ENCODE results near the gene IMPACT.

IMPACT gene

DNA sequence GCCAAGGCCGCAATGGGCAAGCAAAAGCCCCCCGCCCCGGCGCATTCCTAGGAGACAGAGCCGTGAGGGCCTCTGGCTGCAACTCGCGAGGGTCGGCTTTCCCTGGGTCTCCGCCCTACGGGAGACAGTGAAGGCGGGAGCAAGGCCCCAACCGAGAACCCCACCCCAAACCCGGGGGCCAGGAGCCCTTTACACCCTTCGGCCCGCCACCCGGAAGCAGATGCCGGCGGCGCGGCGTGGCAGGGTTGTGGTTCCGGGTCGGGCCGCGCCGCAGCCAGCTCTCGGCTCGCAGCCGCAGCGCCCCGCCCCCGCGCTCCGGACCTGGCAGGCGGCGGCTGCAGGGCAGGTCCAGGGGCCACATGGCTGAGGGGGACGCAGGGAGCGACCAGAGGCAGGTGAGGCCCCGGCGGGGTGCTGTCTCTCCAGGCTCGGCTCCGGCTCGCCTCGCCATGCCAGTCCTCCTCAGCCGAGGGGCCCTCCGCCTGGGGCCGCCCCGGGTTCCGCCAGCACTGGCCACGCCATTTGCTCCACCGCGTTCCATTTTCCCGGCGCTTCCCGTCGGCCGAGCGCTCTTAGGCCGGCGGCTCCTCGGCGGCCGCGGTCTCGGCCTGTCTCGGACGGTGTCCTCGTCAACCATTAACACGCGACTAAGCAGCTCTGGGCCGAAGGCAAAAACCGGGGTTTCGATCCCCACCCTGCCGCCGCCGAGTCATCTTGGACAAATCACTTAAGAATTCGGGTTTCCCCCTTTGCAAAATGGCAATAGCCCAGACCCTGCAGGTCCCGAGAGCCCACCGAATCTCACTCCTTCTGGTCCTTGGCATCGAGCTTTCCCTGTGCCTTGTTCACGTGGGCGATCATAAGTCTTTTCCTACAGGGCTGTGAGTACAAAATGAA, at the start of gene IMPACT:
IMPACT (plus strand) TSS at position 273 of the 897 bp plus-strand sequence; CDS start at position 360, 87 bp downstream.
- Mint-ChIP-seq H3K36me3 (peaks cover 28% of the 10 kb centered on the region), H3K27ac (peak within 1 kb of the TSS; percentile 89), H3K4me1 (ENCODE audit: low read depth) (peaks cover 19% of the 10 kb centered on the region), H3K4me3 (peak within 1 kb of the TSS; percentile 88), H3K27me3 (peaks cover 16% of the 10 kb centered on the region), H3K9me3 (ENCODE audit: low read depth) (peaks cover 4% of the 10 kb centered on the region)

DNA sequence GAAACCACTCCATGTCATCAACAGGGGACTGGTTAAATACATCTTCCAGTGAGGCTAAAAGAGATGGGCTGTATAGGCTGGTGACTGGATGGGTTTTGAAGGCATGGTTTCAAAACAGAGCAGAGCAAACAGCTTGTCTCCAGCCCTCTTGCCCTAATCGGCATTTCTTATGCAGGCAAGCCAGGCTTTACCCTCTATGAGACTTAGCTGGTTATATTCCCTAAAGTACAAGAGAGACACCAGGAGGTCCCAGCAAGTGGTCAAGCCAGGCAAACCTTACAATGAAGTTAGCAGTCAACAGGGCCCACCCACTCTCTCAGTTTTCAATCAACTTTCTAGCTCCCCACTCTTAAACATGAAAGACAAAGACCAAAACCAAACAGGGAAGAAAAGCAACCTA, 47.9 kb upstream of the IMPACT start:
- H3K36me3 Mint-ChIP-seq = peaks cover 4% of the 10 kb centered on the region
- H3K9me3 Mint-ChIP-seq (ENCODE audit: low read depth) = no peaks in the 10 kb centered on the region
- no peaks in the 10 kb centered on the region for H3K4me1 Mint-ChIP-seq (ENCODE audit: low read depth)
- H3K27me3 Mint-ChIP-seq = peaks cover 2% of the 10 kb centered on the region
- H3K4me3 Mint-ChIP-seq = no peak overlapping the region
- H3K27ac Mint-ChIP-seq = no peak overlapping the region

DNA sequence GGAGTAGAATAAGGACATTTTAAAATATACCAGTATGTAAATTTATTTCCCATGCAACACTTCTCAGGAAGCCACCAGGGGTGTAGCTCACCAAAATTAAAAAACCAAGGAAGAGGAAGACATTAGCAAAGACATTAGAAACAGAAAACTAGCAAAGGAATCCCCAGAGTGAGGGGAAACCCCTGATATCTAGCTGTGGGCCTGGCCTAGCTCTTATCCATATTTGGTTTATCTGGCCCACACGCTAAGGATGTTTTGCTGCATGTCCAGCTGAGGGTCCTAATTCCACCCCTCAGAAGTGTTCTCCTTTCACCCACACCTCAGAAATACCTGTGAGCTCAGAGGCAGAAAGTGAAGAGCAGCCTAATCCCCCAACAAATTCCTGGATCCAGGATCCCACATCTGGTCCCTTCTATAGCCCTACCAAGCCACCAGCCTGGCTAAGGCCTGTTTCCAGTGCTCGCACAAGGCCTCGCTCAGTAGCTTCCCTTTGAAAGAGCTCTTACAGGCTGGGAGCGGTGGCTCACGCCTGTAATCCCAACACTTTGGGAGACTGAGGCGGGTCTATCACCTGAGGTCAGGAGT, 46.2 kb upstream of the IMPACT start:
- Mint-ChIP-seq H3K36me3 (peaks cover 7% of the 10 kb centered on the region), H3K4me1 (ENCODE audit: low read depth) (no peaks in the 10 kb centered on the region), H3K9me3 (ENCODE audit: low read depth) (no peaks in the 10 kb centered on the region), H3K27me3 (peaks cover 2% of the 10 kb centered on the region), H3K4me3 (no peak overlapping the region), H3K27ac (no peak overlapping the region)

- no peak overlapping the region for H3K27ac Mint-ChIP-seq
- no peaks in the 10 kb centered on the region for H3K4me1 Mint-ChIP-seq (ENCODE audit: low read depth)
- peaks cover 2% of the 10 kb centered on the region for H3K27me3 Mint-ChIP-seq
- no peaks in the 10 kb centered on the region for H3K9me3 Mint-ChIP-seq (ENCODE audit: low read depth)
- peaks cover 4% of the 10 kb centered on the region for H3K36me3 Mint-ChIP-seq
- H3K4me3 Mint-ChIP-seq = no peak overlapping the region
Observed at GRCh38 chr18:24381126-24381525, 45.3 kb upstream of the IMPACT start.

GRCh38 chr18:24386681-24387080, 39.8 kb upstream of the IMPACT start:
- Mint-ChIP-seq H3K27ac (no peak overlapping the region), H3K9me3 (ENCODE audit: low read depth) (no peaks in the 10 kb centered on the region), H3K4me1 (ENCODE audit: low read depth) (no peaks in the 10 kb centered on the region), H3K27me3 (no peaks in the 10 kb centered on the region), H3K4me3 (no peak overlapping the region), H3K36me3 (peaks cover 4% of the 10 kb centered on the region)

DNA sequence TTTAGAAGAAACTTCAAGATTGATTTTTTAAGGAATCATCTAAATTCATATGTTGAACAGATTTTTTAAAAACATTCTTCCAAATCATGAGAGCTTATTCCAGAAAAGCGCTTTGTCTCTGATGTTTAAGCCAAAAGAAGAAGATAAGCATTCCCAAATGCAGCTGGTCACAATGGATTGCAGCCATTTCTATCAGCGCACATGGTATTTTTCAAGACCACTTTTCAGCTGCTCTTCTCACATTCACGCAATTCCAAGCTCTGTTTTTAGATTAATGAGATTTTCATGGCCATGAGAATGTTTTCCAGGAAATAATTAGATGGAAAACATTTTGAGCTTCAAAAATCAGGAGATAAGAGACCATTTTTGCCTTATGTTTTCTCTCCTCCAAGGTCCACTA, 37.5 kb upstream of the IMPACT start:
- no peak overlapping the region for H3K4me3 Mint-ChIP-seq
- no peaks in the 10 kb centered on the region for H3K9me3 Mint-ChIP-seq (ENCODE audit: low read depth)
- peaks cover 1% of the 10 kb centered on the region for H3K36me3 Mint-ChIP-seq
- no peak overlapping the region for H3K27ac Mint-ChIP-seq
- H3K27me3 Mint-ChIP-seq = no peaks in the 10 kb centered on the region
- no peaks in the 10 kb centered on the region for H3K4me1 Mint-ChIP-seq (ENCODE audit: low read depth)

DNA sequence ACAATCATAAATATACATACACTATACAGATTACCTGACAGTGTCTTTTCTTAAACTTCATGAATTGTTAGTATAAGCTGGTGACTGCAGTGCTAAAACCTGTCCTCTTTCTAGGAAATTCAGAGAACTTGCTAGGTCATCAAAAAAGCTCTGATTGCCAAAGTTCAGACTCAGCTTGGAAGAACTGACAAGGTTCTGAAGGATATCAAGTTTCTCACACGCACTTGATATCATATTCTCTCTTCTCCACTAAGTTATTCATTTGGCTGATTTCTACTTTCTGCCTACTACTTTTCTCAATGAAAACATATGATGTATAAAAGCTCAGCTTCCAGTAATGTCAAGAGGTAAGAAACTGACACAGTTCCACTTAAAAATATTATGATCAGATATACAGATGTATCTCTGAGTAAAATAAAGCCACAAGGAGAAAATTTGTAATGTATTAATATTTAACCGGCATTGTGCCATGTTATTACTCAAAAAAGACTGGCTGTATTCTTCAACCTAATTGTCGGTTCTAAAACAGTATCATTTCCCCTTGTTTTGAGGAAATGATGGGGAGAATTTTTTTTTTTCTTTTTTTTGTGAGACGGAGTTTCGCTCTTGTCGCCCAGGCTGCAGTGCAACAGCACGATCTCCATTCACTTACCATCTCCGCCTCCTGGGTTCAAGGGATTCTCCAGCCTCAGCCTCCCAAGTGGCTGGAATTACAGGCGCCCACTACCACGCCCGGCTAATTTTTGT, 31.2 kb upstream of the IMPACT start:
- Mint-ChIP-seq H3K36me3 (no peaks in the 10 kb centered on the region), H3K27ac (no peak overlapping the region), H3K4me1 (ENCODE audit: low read depth) (peaks cover 18% of the 10 kb centered on the region), H3K4me3 (peak overlapping the region; percentile 27), H3K9me3 (ENCODE audit: low read depth) (no peaks in the 10 kb centered on the region), H3K27me3 (peaks cover 3% of the 10 kb centered on the region)

DNA sequence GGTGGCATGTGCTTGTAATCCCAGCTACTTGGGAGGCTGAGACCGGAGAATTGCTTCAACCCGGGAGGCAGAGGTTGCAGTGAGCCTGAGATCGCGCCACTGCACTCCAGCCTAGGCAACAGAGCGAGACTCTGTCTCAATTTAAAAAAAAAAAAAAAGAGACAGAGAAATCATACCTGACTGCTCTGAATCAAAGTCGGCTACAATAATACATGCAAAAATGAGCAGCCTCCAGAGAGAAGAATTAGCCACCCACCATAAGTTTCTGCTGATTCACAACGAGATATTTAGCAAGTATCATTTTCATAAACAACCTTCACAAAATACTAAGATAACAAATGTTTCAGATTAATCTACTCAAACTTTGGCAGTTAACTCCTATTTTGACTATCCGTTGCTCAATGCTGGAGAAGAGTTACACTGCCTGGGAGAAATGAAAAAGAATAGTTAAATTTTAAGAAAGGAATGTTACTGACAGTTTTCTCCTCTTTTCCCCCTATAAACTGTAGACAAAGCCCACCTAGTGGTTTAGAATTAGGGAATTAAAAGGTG, 30.3 kb upstream of the IMPACT start:
- Mint-ChIP-seq H3K4me3 (peak overlapping the region; percentile 17), H3K27me3 (peaks cover 6% of the 10 kb centered on the region)

GRCh38 chr18:24397131-24397693, 29.3 kb upstream of the IMPACT start:
- Mint-ChIP-seq H3K27me3 (peaks cover 6% of the 10 kb centered on the region), H3K27ac (peak overlapping the region; percentile 64), H3K4me1 (ENCODE audit: low read depth) (peaks cover 21% of the 10 kb centered on the region), H3K9me3 (ENCODE audit: low read depth) (no peaks in the 10 kb centered on the region), H3K4me3 (peak overlapping the region; percentile 90), H3K36me3 (peaks cover 2% of the 10 kb centered on the region)

More for the DNA sequence above, 30.3 kb upstream of the IMPACT start:
- Mint-ChIP-seq H3K27ac (no peak overlapping the region), H3K4me1 (ENCODE audit: low read depth) (peaks cover 21% of the 10 kb centered on the region), H3K9me3 (ENCODE audit: low read depth) (no peaks in the 10 kb centered on the region), H3K36me3 (no peaks in the 10 kb centered on the region)

GRCh38 chr18:24397694-24398368, 28.6 kb upstream of the IMPACT start, which contains the start of gene OSBPL1A:
TSS of gene OSBPL1A (minus strand) at chr18:24397824. CDS start at chr18:24377533, 20,291 bp downstream.
- H3K36me3 Mint-ChIP-seq = peaks cover 2% of the 10 kb centered on the region
- peaks cover 21% of the 10 kb centered on the region for H3K4me1 Mint-ChIP-seq (ENCODE audit: low read depth)
- H3K27ac Mint-ChIP-seq = peak within 1 kb of the TSS; percentile 64
- H3K4me3 Mint-ChIP-seq = peak within 1 kb of the TSS; percentile 90
- no peaks in the 10 kb centered on the region for H3K9me3 Mint-ChIP-seq (ENCODE audit: low read depth)
- H3K27me3 Mint-ChIP-seq = peaks cover 10% of the 10 kb centered on the region

GRCh38 chr18:24398540-24398939, 27.9 kb upstream of the IMPACT start:
- Mint-ChIP-seq H3K36me3 (peaks cover 2% of the 10 kb centered on the region), H3K27ac (no peak overlapping the region), H3K4me1 (ENCODE audit: low read depth) (peaks cover 21% of the 10 kb centered on the region), H3K4me3 (no peak overlapping the region), H3K9me3 (ENCODE audit: low read depth) (no peaks in the 10 kb centered on the region), H3K27me3 (peaks cover 11% of the 10 kb centered on the region)

- Mint-ChIP-seq H3K4me3 (no peak overlapping the region), H3K4me1 (ENCODE audit: low read depth) (peaks cover 14% of the 10 kb centered on the region)
Observed at GRCh38 chr18:24400587-24400986, 25.9 kb upstream of the IMPACT start.

GRCh38 chr18:24402209-24402785, 24.2 kb upstream of the IMPACT start:
- Mint-ChIP-seq H3K36me3 (peaks cover 4% of the 10 kb centered on the region), H3K27me3 (peaks cover 25% of the 10 kb centered on the region), H3K27ac (no peak overlapping the region), H3K4me3 (no peak overlapping the region), H3K4me1 (ENCODE audit: low read depth) (peaks cover 10% of the 10 kb centered on the region), H3K9me3 (ENCODE audit: low read depth) (no peaks in the 10 kb centered on the region)

More at GRCh38 chr18:24400587-24400986, 25.9 kb upstream of the IMPACT start:
- H3K36me3 Mint-ChIP-seq = peaks cover 2% of the 10 kb centered on the region
- H3K9me3 Mint-ChIP-seq (ENCODE audit: low read depth) = no peaks in the 10 kb centered on the region
- H3K27ac Mint-ChIP-seq = no peak overlapping the region
- peaks cover 17% of the 10 kb centered on the region for H3K27me3 Mint-ChIP-seq

GRCh38 chr18:24403076-24403475, 23.4 kb upstream of the IMPACT start:
- no peak overlapping the region for H3K4me3 Mint-ChIP-seq
- H3K27ac Mint-ChIP-seq = no peak overlapping the region
- H3K27me3 Mint-ChIP-seq = peaks cover 31% of the 10 kb centered on the region
- peaks cover 7% of the 10 kb centered on the region for H3K4me1 Mint-ChIP-seq (ENCODE audit: low read depth)
- peaks cover 4% of the 10 kb centered on the region for H3K36me3 Mint-ChIP-seq
- no peaks in the 10 kb centered on the region for H3K9me3 Mint-ChIP-seq (ENCODE audit: low read depth)
